Activated CD8-positive, alpha-beta T cell treated with anti-CD3 and anti-CD28 coated beads, Interleukin-2, amount 10 ng/mL, durations not matched to agents 7 days and 5 days (primary cell): ENCODE results near the gene ITPK1. TPM values are rescaled to one million over a fixed set of nuclear protein-coding genes. Genes with fewer than 3 reads are reported as not detected.
A peak's percentile ranks its signal among the peaks of the same experiment; 100 is the strongest.

ENCODE experiments used
- ATAC-seq: fragments of 150-1000 bp; cut with Tn5 transposase; one replicate; pipeline ENCODE4 v1.10.0; 2021; ENCODE audit warnings: moderate library complexity
- CTCF ChIA-PET: fragments of 350-600 bp; sonication (Branson Sonifier 250); formaldehyde crosslinking; loops from one replicate; lab custom pipeline; 2021; ENCODE audit warnings: antibody characterized with exemption; lab: Charles Lee
- POLR2A ChIA-PET: fragments of 350-600 bp; sonication (Branson Sonifier 250); formaldehyde crosslinking; loops from one replicate; lab custom pipeline; 2021; ENCODE audit warnings: antibody characterized with exemption; lab: Charles Lee
- DNase-seq: peaks from one replicate; pipeline ENCODE4 v3.0.0-alpha.2; 2020
- H3K27ac Mint-ChIP-seq: one replicate; pipeline ENCODE4 v1.8.0; 2021; ENCODE audit warnings: mild to moderate bottlenecking, mixed read lengths
- H3K27me3 Mint-ChIP-seq: one replicate; pipeline ENCODE4 v1.8.0; 2021; ENCODE audit warnings: low read depth, mixed read lengths
- H3K36me3 Mint-ChIP-seq: one replicate; pipeline ENCODE4 v1.8.0; 2021; ENCODE audit warnings: low read depth, mixed read lengths
- H3K4me1 Mint-ChIP-seq: one replicate; pipeline ENCODE4 v1.8.0; 2021; ENCODE audit warnings: low read depth, mixed read lengths
- H3K4me3 Mint-ChIP-seq: one replicate; pipeline ENCODE4 v1.8.0; 2021; ENCODE audit warnings: mild to moderate bottlenecking, mixed read lengths
- H3K9me3 Mint-ChIP-seq: one replicate; pipeline ENCODE4 v1.8.0; 2022; ENCODE audit warnings: mixed read lengths; ENCODE audit not compliant: insufficient read depth
- total RNA-seq, 2 experiments: library from RNA; stranded (reverse); gene quantifications; one replicate each; pipeline ENCODE4 v1.2.3, GENCODE V29; 2021

Gene ITPK1
- total RNA-seq, 2 experiments from 2014 or later, result 103 to 107 TPM

GRCh38 chr14:93031505-93032315, 84.0 kb downstream of the ITPK1 start:
- DNase-seq, result no peak
- no peaks in the 10 kb centered on the region for H3K27me3 Mint-ChIP-seq

GRCh38 chr14:93030761-93031160, 85.0 kb downstream of the ITPK1 start:
- Mint-ChIP-seq H3K9me3 (no peaks in the 10 kb centered on the region), H3K36me3 (peaks cover 7% of the 10 kb centered on the region), H3K4me3 (no peak overlapping the region), H3K27ac (no peak overlapping the region), H3K4me1 (peaks cover 44% of the 10 kb centered on the region), H3K27me3 (no peaks in the 10 kb centered on the region)
- DNase-seq (no peak), ATAC-seq (no peak)
- ChIA-PET CTCF (interaction anchor here (8.5 kb wide), 1 partner anchor 83 kb away, joined by 103 read pairs; the partner anchor contains the start of gene ITPK1), POLR2A (no interaction called here)

More at GRCh38 chr14:93031505-93032315, 84.0 kb downstream of the ITPK1 start:
- ATAC-seq, result no peak
- Mint-ChIP-seq H3K27ac (no peak overlapping the region), H3K4me1 (peaks cover 41% of the 10 kb centered on the region), H3K36me3 (peaks cover 4% of the 10 kb centered on the region), H3K9me3 (no peaks in the 10 kb centered on the region), H3K4me3 (no peak overlapping the region)
- ChIA-PET POLR2A (interaction anchor here (1.3 kb wide), 1 partner anchor 28 kb away, joined by 3 read pairs; no protein-coding TSS in a partner anchor), CTCF (interaction anchor here (2.1 to 8.5 kb wide), 2 partner anchors 82 to 85 kb away, joined by 6 to 103 read pairs; partner anchors contain the start of gene ITPK1)

- Mint-ChIP-seq H3K4me1 (peaks cover 48% of the 10 kb centered on the region), H3K27ac (peak overlapping the region; percentile 44), H3K4me3 (no peak overlapping the region), H3K9me3 (no peaks in the 10 kb centered on the region), H3K36me3 (peaks cover 10% of the 10 kb centered on the region), H3K27me3 (no peaks in the 10 kb centered on the region)
- CTCF ChIA-PET, result no interaction called here
- POLR2A ChIA-PET, result no interaction called here
- DNase-seq (no peak), ATAC-seq (no peak)
These were observed 85.7 kb downstream of the ITPK1 start for GRCh38 chr14:93029911-93030508.

DNA sequence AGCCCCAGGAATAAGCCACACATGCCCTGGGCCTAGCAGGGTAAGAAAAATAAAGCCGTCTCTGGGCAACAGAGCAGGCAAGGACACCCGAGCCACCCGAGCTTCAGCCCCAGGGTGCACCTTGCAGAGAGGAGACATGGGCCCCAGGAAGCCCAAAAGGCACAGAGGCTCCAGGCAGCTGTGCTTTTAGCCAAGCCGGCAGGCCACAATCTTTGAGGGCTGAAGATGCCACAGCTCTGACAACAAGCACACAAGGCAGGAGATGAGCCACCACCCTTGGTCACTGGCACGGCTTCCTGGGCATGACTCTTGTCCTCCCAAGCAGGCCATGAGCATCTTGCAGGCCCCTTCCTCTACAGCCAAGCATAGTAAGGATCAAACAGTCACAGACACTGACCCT, 86.3 kb downstream of the ITPK1 start:
- Mint-ChIP-seq H3K9me3 (no peaks in the 10 kb centered on the region), H3K4me1 (peaks cover 47% of the 10 kb centered on the region), H3K27ac (no peak overlapping the region), H3K4me3 (no peak overlapping the region), H3K36me3 (peaks cover 10% of the 10 kb centered on the region), H3K27me3 (no peaks in the 10 kb centered on the region)
- DNase-seq (no peak), ATAC-seq (no peak)
- CTCF ChIA-PET, result interaction anchor here (7.1 kb wide), 1 partner anchor 84 kb away, joined by 30 read pairs; no protein-coding TSS in a partner anchor
- POLR2A ChIA-PET, result no interaction called here

GRCh38 chr14:93028724-93029076, 87.0 kb downstream of the ITPK1 start:
- no peak for DNase-seq
- ATAC-seq, result no peak
- Mint-ChIP-seq H3K27ac (no peak overlapping the region), H3K9me3 (no peaks in the 10 kb centered on the region), H3K4me1 (peaks cover 43% of the 10 kb centered on the region), H3K4me3 (no peak overlapping the region), H3K27me3 (no peaks in the 10 kb centered on the region), H3K36me3 (peaks cover 10% of the 10 kb centered on the region)
- ChIA-PET CTCF (interaction anchor here (7.1 kb wide), 1 partner anchor 85 kb away, joined by 30 read pairs; no protein-coding TSS in a partner anchor), POLR2A (no interaction called here)

GRCh38 chr14:93027810-93028723, 87.7 kb downstream of the ITPK1 start:
- POLR2A ChIA-PET, result interaction anchor here (0.5 kb wide), 1 partner anchor 167 kb away, joined by 3 read pairs; no protein-coding TSS in a partner anchor
- CTCF ChIA-PET, result interaction anchor here (7.1 kb wide), 1 partner anchor 85 kb away, joined by 30 read pairs; no protein-coding TSS in a partner anchor
- DNase-seq, result no peak
- Mint-ChIP-seq H3K4me3 (no peak overlapping the region), H3K27me3 (no peaks in the 10 kb centered on the region), H3K4me1 (peaks cover 43% of the 10 kb centered on the region), H3K9me3 (no peaks in the 10 kb centered on the region), H3K36me3 (peaks cover 13% of the 10 kb centered on the region), H3K27ac (no peak overlapping the region)
- no peak for ATAC-seq

GRCh38 chr14:93026339-93026738, 89.4 kb downstream of the ITPK1 start:
- ChIA-PET POLR2A (no interaction called here), CTCF (interaction anchor here (1.4 to 7.1 kb wide), 2 partner anchors 8 to 87 kb away, joined by 8 to 30 read pairs; no protein-coding TSS in a partner anchor)
- DNase-seq (no peak), ATAC-seq (no peak)
- Mint-ChIP-seq H3K27me3 (no peaks in the 10 kb centered on the region), H3K27ac (no peak overlapping the region), H3K9me3 (no peaks in the 10 kb centered on the region), H3K4me1 (peaks cover 37% of the 10 kb centered on the region), H3K36me3 (peaks cover 19% of the 10 kb centered on the region), H3K4me3 (no peak overlapping the region)

- no peaks in the 10 kb centered on the region for H3K27me3 Mint-ChIP-seq
- DNase-seq (peak; percentile 33), ATAC-seq (peak; percentile 64)
- H3K36me3 Mint-ChIP-seq, result peaks cover 16% of the 10 kb centered on the region
- ChIA-PET CTCF (interaction anchor here (7.1 kb wide), 1 partner anchor 88 kb away, joined by 30 read pairs; no protein-coding TSS in a partner anchor), POLR2A (no interaction called here)
- peak overlapping the region; percentile 3 for H3K27ac Mint-ChIP-seq
- H3K4me3 Mint-ChIP-seq, result no peak overlapping the region
- H3K9me3 Mint-ChIP-seq, result no peaks in the 10 kb centered on the region
- peaks cover 41% of the 10 kb centered on the region for H3K4me1 Mint-ChIP-seq
These were observed 90.7 kb downstream of the ITPK1 start for GRCh38 chr14:93025055-93025454.

GRCh38 chr14:93024493-93024892, 91.2 kb downstream of the ITPK1 start:
- Mint-ChIP-seq H3K27me3 (no peaks in the 10 kb centered on the region), H3K4me1 (peaks cover 41% of the 10 kb centered on the region), H3K9me3 (no peaks in the 10 kb centered on the region), H3K27ac (no peak overlapping the region), H3K4me3 (no peak overlapping the region), H3K36me3 (peaks cover 16% of the 10 kb centered on the region)
- ATAC-seq (no peak), DNase-seq (no peak)
- CTCF ChIA-PET, result interaction anchor here (7.1 kb wide), 1 partner anchor 89 kb away, joined by 30 read pairs; no protein-coding TSS in a partner anchor
- POLR2A ChIA-PET, result no interaction called here

- ChIA-PET CTCF (interaction anchor here (1.4 to 7.1 kb wide), 2 partner anchors 72 to 90 kb away, joined by 5 to 30 read pairs; no protein-coding TSS in a partner anchor), POLR2A (no interaction called here)
- Mint-ChIP-seq H3K36me3 (peaks cover 16% of the 10 kb centered on the region), H3K9me3 (no peaks in the 10 kb centered on the region), H3K27ac (no peak overlapping the region), H3K27me3 (no peaks in the 10 kb centered on the region), H3K4me3 (no peak overlapping the region), H3K4me1 (peaks cover 41% of the 10 kb centered on the region)
- ATAC-seq (no peak), DNase-seq (no peak)
These were observed 91.8 kb downstream of the ITPK1 start for GRCh38 chr14:93023802-93024434.
